Stomach (tissue), 4 donors: ENCODE data around the gene BUB1.
"Not testable (repeated sequence)": the region's sequence is repeated elsewhere in the genome, so short reads cannot be mapped to it uniquely, and the experiment has no call there.

Source experiments
- EP300 ChIP-seq: sonication (generic); formaldehyde crosslinking; IDR thresholded peaks from one replicate; pipeline ENCODE4 v1.6.1; 2017; ENCODE audit warnings: antibody characterized with exemption
- TF ChIP-seq, protein P1 (sequence below), 7 experiments: fragments of 450-650 bp in 4 of 7; fragments of 200-600 bp in 3 of 7; sonication (generic) in 3 of 7; IDR thresholded peaks; one replicate each; pipeline ENCODE4 v1.5.1; 2016 to 2019; ENCODE audit warnings: antibody characterized with exemption in 7 of 7, control low read depth in 2 of 7, mild to moderate bottlenecking in 1 of 7

DNA sequence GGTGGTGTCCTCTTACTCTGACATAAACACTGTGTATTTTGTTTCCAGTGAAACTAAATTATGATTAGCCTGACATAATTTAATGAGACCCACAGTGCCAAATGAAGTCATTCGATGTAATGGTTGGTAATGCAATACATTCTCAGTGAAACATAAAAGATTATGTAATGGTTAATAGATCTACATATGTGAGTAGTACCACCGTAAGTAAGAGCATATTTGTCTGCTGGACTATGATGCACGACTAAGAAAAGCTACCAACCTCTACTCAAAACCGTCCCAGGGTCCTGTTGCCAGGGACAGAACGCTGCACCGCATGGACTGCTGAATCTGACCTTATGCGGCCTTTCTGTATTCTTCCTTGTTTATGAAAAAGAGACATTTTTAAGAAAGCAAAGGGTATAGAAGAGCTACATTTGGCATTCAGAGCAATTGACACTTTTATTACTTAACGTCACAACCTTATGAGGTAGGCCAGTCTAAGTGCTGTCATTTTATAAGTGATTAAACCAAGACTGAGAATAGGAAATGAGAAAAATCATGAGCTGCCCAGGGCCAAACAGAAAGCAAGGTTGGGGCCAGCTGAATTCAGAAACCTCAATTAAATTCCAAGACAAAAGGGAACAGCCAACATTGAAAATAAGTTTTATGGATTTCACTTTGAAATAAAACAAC lies 73.8 kb downstream of the BUB1 start:
- TF ChIP-seq, protein P1, sequence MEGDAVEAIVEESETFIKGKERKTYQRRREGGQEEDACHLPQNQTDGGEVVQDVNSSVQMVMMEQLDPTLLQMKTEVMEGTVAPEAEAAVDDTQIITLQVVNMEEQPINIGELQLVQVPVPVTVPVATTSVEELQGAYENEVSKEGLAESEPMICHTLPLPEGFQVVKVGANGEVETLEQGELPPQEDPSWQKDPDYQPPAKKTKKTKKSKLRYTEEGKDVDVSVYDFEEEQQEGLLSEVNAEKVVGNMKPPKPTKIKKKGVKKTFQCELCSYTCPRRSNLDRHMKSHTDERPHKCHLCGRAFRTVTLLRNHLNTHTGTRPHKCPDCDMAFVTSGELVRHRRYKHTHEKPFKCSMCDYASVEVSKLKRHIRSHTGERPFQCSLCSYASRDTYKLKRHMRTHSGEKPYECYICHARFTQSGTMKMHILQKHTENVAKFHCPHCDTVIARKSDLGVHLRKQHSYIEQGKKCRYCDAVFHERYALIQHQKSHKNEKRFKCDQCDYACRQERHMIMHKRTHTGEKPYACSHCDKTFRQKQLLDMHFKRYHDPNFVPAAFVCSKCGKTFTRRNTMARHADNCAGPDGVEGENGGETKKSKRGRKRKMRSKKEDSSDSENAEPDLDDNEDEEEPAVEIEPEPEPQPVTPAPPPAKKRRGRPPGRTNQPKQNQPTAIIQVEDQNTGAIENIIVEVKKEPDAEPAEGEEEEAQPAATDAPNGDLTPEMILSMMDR (IDR thresholded peaks at IDR 0.05) = not testable (repeated sequence)
- TF ChIP-seq EP300 = not testable (repeated sequence)
